GM18499 (cell line): ENCODE results near the gene UBE2K.
"Not testable (repeated sequence)": the region's sequence is repeated elsewhere in the genome, so short reads cannot be mapped to it uniquely, and the experiment has no call there.

Experiments
- ATAC-seq: cut with Tn5 transposase; IDR thresholded peaks from one replicate; pipeline ENCODE4 v1.9.1; 2021; ENCODE audit warnings: moderate number of reproducible peaks; ENCODE audit not compliant: insufficient read depth, unreplicated experiment

UBE2K gene

GRCh38 chr4:39685990-39686389 is 11.9 kb upstream of the UBE2K start:
- no peak for ATAC-seq

- no peak for ATAC-seq
These were observed 10.9 kb upstream of the UBE2K start for GRCh38 chr4:39687014-39687413.

- ATAC-seq, result no peak
These were observed 8.0 kb upstream of the UBE2K start for GRCh38 chr4:39689970-39690369.

- no peak for ATAC-seq
These were observed 581 bp downstream of the UBE2K start for GRCh38 chr4:39698424-39699009.

GRCh38 chr4:39699687-39700409 is 1.9 kb downstream of the UBE2K start:
- no peak for ATAC-seq

GRCh38 chr4:39700554-39700953 is 2.6 kb downstream of the UBE2K start:
- ATAC-seq, result no peak

- ATAC-seq, result no peak
These were observed 4.8 kb downstream of the UBE2K start for GRCh38 chr4:39702716-39703115.

GRCh38 chr4:39704789-39705188 is 6.9 kb downstream of the UBE2K start:
- not testable (repeated sequence) for ATAC-seq

- no peak for ATAC-seq
These were observed 8.4 kb downstream of the UBE2K start for GRCh38 chr4:39706334-39706733.

GRCh38 chr4:39706741-39707511 is 9.0 kb downstream of the UBE2K start:
- no peak for ATAC-seq

GRCh38 chr4:39710098-39710896 is 12.4 kb downstream of the UBE2K start:
- ATAC-seq, result no peak

- ATAC-seq, result no peak
These were observed 15.1 kb downstream of the UBE2K start for GRCh38 chr4:39712819-39713607.

- ATAC-seq, result no peak
These were observed 15.8 kb downstream of the UBE2K start for GRCh38 chr4:39713691-39714090.

GRCh38 chr4:39714166-39714565 is 16.2 kb downstream of the UBE2K start:
- no peak for ATAC-seq

- ATAC-seq, result no peak
These were observed 17.9 kb downstream of the UBE2K start for GRCh38 chr4:39715788-39716187.

GRCh38 chr4:39716356-39716755 is 18.4 kb downstream of the UBE2K start:
- no peak for ATAC-seq

GRCh38 chr4:39717743-39718142 is 19.8 kb downstream of the UBE2K start:
- not testable (repeated sequence) for ATAC-seq

- no peak for ATAC-seq
These were observed 20.7 kb downstream of the UBE2K start for GRCh38 chr4:39718366-39719323.
